K562 (cell line): ENCODE measurements around the gene MED29. TPM values are rescaled to one million over a fixed set of nuclear protein-coding genes. Genes with fewer than 3 reads are reported as not detected.

Experiments used
- BCL6 ChIP-seq: fragments of 250-450 bp; sonication (Bioruptor Pico); IDR thresholded peaks from 2 replicates; pipeline ENCODE4 v1.4.0; 2020
- ESRRA ChIP-seq: fragments of 450-650 bp; IDR thresholded peaks from 2 replicates; pipeline ENCODE4 v1.6.1; 2014; ENCODE audit warnings: low read depth, mild to moderate bottlenecking, moderate library complexity, borderline replicate concordance
- MAFF ChIP-seq: IDR thresholded peaks from 2 replicates; pipeline ENCODE4 v1.6.1; 2012; ENCODE audit warnings: low read length, improper control_type of control experiment
- RUNX1 ChIP-seq: sonication (generic); IDR thresholded peaks from 2 replicates; pipeline ENCODE4 v1.6.1; 2016; ENCODE audit warnings: antibody characterized with exemption, low read depth
- SMAD4 ChIP-seq: fragments of 250-450 bp; sonication (Bioruptor Pico); conservative IDR thresholded peaks from 2 replicates; pipeline ENCODE4 v1.8.0; 2021; ENCODE audit warnings: inconsistent platforms, mild to moderate bottlenecking, moderate library complexity
- SUPT5H ChIP-seq: fragments of 450-650 bp; IDR thresholded peaks from 2 replicates; pipeline ENCODE4 v1.6.1; 2016
- XRCC4 ChIP-seq: IDR thresholded peaks from one replicate; pipeline ENCODE4 v1.6.1; 2011; ENCODE audit not compliant: insufficient read depth, insufficient read length; ENCODE audit errors: extremely low read depth
- ZNF311 ChIP-seq: fragments of 250-450 bp; sonication (Bioruptor Pico); IDR thresholded peaks from 2 replicates; pipeline ENCODE4 v1.4.0; 2020; ENCODE audit warnings: mild to moderate bottlenecking, moderate library complexity
- polyA plus RNA-seq, 8 experiments: library from polyadenylated mRNA; depleted of rRNA in 4 of 8; stranded (reverse) in 5 of 8; unstranded in 3 of 8; fragments of >200 nt; fragmentation: Nextera tagmentation in 2 of 8; fragmentation: Illumina TruSeq in 1 of 8; extraction: Ambion mirVana in 2 of 8; extraction: Trizol in 1 of 8; gene quantifications; 2 replicates each; pipeline versions ENCODE4 v1.2.1 to v1.2.3, GENCODE V29; 2011 to 2014; ENCODE audit warnings: inconsistent platforms in 1 of 8, missing spikeins in 1 of 8
- total RNA-seq, 7 experiments: library from RNA; depleted of rRNA in 6 of 7; stranded (reverse); fragments of >200 nt in 6 of 7; fragmentation: Illumina TruSeq in 2 of 7; extraction: Trizol in 2 of 7; gene quantifications; 2 replicates each; pipeline versions ENCODE4 v1.2.1 to v1.2.3, GENCODE V29; 2011 to 2021; ENCODE audit warnings: low replicate concordance in 1 of 7
- TF ChIP-seq, protein P1 (sequence below): fragments of 250-450 bp; sonication (Bioruptor Pico); IDR thresholded peaks from 2 replicates; pipeline ENCODE4 v1.4.0; 2020
- TF ChIP-seq, protein P2 (sequence below), 2 experiments: IDR thresholded peaks in 1 of 2; conservative IDR thresholded peaks in 1 of 2; 2 replicates each; pipeline ENCODE4 v1.6.1; 2016; ENCODE audit warnings: low read depth in 2 of 2, mild to moderate bottlenecking in 1 of 2, missing compliant biosample characterization in 1 of 2, missing genetic modification characterization in 1 of 2, moderate library complexity in 1 of 2
- TF ChIP-seq, protein P3 (sequence below): fragments of 450-650 bp; IDR thresholded peaks from 2 replicates; pipeline ENCODE4 v1.6.1; 2017; ENCODE audit warnings: antibody characterized with exemption

The MED29 gene
- total and polyA plus RNA-seq, 9 of the 15 experiments (the other 6 are each of a cell fraction or from before 2014, with no cell fraction given): 1.8 to 22.6 (median 12.4) TPM

DNA sequence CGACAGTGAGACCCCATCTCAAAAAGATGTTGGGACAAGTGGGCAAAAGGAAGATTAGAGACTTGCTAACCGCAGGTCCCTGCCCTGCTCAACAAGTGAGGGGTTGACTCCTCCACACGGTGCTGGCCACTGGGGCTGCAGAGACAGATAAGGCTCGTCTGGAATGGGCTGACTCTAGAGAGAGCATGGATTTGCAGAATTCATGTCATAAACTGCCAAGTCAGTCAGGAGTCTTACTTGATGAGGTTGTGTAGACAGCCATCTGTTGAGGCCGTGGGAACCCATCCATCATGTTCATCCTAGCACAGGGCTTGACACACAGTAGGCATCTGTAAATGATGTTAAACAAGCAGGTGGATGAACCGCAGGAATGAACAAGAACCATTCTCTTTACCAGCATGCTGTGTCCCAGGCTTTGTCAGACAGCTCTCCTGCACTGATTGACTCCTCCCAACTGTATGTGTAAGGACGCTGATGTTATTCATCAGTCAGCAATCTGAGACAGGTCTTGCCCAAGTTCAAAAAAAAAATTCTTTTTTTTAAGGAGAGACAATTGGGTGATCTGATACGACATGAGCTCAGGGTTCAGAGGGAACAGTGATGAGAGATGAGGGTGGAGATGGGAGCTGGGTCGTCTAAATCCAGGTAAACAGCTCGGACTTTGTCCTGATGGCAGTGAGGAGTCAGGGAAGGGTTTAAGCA lies 9.1 kb upstream of the MED29 start (continued):
- TF ChIP-seq, protein P1, sequence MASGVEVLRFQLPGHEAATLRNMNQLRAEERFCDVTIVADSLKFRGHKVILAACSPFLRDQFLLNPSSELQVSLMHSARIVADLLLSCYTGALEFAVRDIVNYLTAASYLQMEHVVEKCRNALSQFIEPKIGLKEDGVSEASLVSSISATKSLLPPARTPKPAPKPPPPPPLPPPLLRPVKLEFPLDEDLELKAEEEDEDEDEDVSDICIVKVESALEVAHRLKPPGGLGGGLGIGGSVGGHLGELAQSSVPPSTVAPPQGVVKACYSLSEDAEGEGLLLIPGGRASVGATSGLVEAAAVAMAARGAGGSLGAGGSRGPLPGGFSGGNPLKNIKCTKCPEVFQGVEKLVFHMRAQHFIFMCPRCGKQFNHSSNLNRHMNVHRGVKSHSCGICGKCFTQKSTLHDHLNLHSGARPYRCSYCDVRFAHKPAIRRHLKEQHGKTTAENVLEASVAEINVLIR (CRISPR knock-in tag): 0 out of 2 replicates have a peak, but pooled peaks have one; percentile 22
- TF ChIP-seq XRCC4: no peak
- no peak for TF ChIP-seq ZNF311 (CRISPR knock-in tag)
- TF ChIP-seq SUPT5H: 0 out of 2 replicates have a peak, but pooled peaks have one; percentile 20
- peak; percentile 85 for TF ChIP-seq RUNX1
- no peak for TF ChIP-seq BCL6 (CRISPR knock-in tag)
- TF ChIP-seq ESRRA: peak; percentile 80; the same call in 1 of the 2 replicates
- TF ChIP-seq SMAD4: peak; percentile 94
- TF ChIP-seq MAFF: peak; percentile 44; the same call in 1 of the 2 replicates
- TF ChIP-seq, protein P2, sequence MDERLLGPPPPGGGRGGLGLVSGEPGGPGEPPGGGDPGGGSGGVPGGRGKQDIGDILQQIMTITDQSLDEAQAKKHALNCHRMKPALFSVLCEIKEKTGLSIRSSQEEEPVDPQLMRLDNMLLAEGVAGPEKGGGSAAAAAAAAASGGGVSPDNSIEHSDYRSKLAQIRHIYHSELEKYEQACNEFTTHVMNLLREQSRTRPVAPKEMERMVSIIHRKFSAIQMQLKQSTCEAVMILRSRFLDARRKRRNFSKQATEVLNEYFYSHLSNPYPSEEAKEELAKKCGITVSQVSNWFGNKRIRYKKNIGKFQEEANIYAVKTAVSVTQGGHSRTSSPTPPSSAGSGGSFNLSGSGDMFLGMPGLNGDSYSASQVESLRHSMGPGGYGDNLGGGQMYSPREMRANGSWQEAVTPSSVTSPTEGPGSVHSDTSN (CRISPR knock-in tag; IDR thresholded peaks at IDR 0.05; ENCODE audit: low read depth): no peak
- TF ChIP-seq, protein P2 (tag; conservative IDR thresholded peaks at IDR 0.05; ENCODE audit: low read depth): peak; percentile 87
- TF ChIP-seq, protein P3, sequence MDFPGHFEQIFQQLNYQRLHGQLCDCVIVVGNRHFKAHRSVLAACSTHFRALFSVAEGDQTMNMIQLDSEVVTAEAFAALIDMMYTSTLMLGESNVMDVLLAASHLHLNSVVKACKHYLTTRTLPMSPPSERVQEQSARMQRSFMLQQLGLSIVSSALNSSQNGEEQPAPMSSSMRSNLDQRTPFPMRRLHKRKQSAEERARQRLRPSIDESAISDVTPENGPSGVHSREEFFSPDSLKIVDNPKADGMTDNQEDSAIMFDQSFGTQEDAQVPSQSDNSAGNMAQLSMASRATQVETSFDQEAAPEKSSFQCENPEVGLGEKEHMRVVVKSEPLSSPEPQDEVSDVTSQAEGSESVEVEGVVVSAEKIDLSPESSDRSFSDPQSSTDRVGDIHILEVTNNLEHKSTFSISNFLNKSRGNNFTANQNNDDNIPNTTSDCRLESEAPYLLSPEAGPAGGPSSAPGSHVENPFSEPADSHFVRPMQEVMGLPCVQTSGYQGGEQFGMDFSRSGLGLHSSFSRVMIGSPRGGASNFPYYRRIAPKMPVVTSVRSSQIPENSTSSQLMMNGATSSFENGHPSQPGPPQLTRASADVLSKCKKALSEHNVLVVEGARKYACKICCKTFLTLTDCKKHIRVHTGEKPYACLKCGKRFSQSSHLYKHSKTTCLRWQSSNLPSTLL: no peak
- TF ChIP-seq, all 486 proteins: peak for 111
